NCI-H2107 (cell line): Measurements from ENCODE around the gene PATZ1.

ENCODE experiments used
- DNase-seq: peaks from one replicate; lab custom pipeline; 2025; lab: John Stamatoyannopoulos, UW

Gene PATZ1

DNA sequence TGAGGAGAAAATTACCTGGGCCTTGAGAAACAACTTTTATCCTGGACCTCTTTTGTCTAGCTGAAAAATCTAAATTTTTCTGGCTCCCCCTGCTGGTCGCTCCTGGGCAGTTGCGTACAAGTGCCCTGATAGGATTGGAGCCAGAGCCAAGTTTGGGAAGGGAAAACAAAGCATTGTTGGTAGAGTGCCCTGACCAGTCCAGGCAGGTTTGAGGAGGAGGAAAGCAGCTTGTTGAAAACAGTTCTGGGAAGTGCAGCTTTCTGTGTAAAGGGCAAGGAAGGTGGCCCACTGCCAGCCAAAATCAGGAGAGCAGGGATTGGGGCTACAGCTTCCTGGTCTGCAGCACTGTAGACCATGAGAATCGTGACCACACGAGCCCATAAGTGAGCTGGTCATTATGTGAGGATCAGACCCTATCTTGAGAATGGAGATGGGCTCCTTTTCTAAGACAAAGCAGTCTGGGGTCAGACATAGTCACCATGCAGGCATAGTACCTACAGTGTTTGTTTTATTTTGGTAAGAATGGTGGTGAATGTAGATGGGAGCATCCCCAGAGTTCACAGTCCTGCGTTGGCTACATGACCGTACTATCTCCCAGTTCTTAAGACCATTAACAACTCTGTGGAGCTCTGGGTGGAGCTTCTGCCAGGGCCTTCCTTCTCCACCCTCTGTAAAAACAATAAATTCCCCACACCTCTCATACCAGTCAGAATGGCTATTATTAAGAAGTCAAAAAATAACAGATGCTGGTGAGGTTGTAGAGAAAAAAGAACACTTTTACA lies 32.6 kb downstream of the PATZ1 start:
- peak; percentile 43 for DNase-seq

DNA sequence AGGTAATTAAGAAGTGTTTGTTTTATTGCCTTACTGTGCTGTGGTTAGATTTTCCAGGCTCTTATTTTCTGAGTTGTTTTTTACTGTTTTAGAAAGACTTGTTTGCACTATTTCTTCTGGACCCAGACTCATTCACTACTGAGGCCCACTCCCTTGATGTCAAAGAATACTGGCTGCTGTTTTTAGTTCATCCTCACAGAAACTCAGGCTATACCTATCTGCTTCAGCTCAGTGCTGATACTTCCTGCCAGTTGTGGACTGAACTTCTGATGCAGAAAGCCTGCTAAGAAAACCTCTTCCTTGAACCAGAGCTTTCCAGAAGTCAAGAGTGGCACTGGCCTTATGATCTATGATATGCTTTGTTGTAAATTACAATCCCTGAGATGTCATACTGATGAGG lies 38.0 kb downstream of the PATZ1 start:
- no peak for DNase-seq

- DNase-seq, result no peak
These were observed 41.0 kb downstream of the PATZ1 start for GRCh38 chr22:31305194-31305593.

GRCh38 chr22:31302537-31302936 lies 43.6 kb downstream of the PATZ1 start:
- no peak for DNase-seq

DNA sequence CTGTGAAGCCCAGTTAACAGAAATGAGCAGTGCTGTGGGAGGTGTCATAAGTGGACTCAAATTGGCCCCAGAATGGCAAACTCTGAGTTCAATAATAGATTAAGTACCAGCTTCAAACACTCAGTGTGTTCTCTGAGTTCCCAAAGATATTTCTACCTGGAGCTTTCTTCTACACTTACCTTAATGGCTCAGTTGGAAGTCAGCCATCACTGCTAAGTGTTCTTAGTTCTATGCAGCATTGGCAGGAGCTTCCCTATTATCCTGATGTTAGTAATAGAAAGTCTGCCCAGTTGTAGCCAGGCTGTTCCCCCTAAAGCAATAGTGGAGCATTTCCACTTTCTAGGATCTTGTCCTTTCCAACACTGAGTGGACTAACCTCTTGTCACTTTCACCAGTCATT lies 44.1 kb downstream of the PATZ1 start:
- peak; percentile 19 for DNase-seq

DNA sequence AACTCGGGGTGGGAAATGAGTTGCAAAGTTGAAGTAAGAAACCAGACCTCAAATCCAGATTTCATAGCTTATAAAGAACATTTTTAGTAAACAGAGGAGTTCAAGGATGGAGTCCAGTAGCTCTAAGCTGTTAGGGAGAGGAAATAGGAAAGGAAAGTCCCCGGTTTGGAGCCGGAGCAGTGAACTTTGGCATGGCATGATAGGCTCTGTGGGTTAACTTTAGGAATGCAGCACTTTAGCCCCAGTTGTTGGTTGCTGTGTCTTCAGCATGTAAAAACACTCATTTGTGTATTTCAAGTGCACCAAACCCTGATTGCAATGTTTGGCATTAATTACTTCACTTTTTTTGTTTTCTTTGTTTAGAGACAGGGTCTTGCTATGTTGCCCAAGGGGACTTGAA lies 45.2 kb downstream of the PATZ1 start:
- DNase-seq, result no peak

- DNase-seq, result no peak
These were observed 50.1 kb downstream of the PATZ1 start for GRCh38 chr22:31295831-31296657.

GRCh38 chr22:31295360-31295759 lies 50.8 kb downstream of the PATZ1 start:
- no peak for DNase-seq

DNA sequence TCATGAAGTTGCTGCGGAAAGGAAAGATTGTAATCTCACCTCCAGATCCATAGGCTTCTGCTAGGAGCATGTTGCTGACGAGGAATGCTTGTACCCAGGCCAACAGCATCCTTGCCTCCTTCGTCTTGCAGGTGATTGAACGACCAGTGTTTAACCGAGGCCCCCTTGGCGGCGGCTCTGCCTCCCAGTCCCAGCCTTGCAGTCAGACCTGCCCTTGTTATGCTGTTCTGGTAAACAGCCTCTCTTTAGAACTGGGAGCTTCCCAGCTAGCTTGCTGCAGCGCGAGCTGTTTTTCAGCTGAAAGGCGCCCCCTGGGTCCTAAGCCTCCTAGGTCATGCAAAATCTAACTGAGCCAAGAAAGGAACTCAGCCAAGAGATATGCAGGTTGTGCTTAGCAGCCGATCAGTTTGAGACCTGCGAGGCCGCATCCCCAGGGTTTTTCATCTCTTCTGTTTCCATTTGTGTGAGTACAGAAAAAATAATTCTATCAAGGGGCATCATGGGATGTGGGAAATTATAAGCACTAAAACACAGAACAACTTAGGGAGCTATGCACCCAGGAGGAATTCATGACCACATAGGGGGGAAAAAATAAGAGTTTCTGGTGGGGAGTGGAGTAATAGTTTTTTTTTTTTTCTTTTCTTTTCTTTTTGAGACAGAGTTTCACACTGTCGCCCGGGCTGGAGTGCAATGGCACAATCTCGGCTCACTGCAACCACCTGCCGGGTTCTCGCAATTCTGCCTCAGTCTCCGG lies 53.7 kb downstream of the PATZ1 start, which contains the start of gene PIK3IP1:
TSS of gene PIK3IP1 (minus strand) at position 253 of the 754 bp plus-strand sequence. CDS start at position 109, 144 bp downstream.
- peak; percentile 55 for DNase-seq

GRCh38 chr22:31291481-31292235 lies 54.5 kb downstream of the PATZ1 start:
- DNase-seq, result no peak

DNA sequence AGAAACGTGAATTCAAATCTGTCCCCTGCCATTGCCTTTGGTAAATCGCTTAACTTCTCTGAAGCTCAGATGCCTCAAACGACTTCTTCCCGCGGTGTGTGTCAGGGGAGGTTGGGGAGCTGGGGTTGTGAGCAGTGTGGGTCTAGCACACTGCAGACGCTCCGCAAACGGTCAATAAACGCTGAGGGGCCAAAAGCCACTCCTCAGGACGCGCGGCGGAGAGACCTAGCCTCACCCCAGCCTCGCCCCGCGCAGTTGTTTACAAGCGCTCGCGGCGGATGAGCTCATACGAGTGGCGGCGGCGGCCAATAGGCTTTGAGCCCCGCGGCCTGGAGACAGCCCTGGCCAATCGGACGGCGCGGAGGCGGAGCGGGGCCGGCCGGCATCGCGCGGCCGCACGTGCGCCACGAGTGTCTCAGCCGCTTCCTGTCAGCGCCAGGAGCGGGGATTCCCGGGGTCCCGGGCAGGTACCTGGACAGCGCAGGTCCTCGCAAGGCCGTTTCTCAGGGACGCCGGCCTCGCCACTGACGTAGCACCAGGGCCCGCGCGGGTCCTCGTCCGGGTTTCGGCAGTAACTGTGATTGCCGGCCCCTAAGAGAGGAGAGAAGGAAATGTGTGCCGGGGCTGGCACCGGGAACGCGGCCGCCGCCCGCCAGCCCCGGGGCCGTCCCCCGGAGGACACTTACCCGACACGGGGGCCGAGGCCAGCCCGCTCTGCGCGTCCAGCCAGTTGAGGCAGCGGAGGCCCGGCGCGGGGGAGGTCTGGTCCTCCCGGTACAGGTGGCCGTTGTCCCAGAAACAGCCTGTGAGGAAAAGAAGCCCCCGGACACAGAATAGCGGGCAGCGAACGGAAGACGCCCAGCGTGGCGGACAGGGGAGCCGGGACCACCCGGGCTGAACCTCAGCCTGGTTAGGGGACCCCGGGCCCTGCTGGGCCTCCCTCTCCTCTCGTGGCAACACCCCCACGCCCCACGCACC lies 55.4 kb downstream of the PATZ1 start:
- DNase-seq, result peak; percentile 80

DNA sequence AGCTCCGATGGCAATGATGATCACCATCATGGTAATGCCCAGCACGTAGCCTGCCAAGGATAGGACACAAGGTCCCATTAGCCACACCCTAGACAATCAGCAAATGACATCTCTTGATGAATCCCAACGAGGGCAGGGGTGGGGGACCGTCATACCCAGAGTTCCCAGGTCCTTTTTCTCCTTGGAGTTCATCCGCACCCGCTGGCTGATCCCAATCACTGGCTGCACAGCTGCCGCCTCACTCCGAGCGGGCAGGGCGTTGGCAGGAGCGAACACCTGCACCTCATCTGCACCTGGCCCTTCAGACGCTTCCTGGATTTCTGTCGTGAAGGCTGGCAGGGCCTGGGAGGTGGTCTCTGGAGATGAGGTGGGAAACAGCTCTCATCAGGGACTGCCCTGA lies 56.8 kb downstream of the PATZ1 start:
- DNase-seq, result no peak

- DNase-seq, result no peak
These were observed 57.5 kb downstream of the PATZ1 start for GRCh38 chr22:31288496-31289240.

- no peak for DNase-seq
These were observed 58.2 kb downstream of the PATZ1 start for GRCh38 chr22:31287818-31288495.

DNA sequence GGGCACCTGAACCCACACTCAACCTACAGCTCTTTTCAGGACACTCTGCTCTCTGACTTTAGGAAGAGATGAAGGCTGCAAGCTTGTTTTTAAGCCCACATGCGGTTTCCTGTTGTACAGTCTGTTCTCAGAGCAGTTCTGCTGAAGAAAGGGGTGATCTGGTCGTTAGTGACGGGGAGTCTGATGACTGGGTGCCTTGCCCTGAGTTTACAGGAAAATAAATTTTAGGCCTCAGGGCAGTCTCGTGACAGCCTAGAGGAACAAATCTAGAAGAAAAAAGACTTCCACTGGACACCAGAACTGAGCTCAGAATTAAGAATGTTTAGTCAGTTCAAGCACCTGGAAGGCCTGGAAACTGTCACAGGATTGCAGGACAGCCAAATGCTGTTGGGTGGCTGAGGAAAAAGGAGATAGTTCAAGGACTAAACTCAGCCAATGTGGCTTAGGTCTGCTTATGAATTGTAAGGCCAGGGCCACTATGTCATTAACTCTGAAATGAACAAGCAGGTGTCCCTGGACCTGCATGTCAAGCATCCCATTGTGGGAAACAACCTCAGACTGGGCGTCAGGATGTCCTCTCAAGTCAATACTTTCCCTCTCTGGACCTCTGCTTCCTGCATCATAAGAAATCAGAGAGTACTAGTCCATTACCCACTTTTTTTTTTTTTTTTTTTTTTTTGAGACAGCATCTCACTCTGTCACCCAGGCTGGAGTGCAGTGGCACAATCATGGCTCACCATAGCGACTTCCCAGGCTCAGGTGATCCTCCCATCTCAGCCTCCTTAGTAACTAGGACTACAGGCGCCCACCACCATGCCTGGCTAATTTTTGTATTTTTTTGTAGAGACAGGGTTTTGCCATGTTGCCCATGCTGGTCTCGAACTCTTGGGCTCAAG lies 59.5 kb downstream of the PATZ1 start:
- no peak for DNase-seq

DNA sequence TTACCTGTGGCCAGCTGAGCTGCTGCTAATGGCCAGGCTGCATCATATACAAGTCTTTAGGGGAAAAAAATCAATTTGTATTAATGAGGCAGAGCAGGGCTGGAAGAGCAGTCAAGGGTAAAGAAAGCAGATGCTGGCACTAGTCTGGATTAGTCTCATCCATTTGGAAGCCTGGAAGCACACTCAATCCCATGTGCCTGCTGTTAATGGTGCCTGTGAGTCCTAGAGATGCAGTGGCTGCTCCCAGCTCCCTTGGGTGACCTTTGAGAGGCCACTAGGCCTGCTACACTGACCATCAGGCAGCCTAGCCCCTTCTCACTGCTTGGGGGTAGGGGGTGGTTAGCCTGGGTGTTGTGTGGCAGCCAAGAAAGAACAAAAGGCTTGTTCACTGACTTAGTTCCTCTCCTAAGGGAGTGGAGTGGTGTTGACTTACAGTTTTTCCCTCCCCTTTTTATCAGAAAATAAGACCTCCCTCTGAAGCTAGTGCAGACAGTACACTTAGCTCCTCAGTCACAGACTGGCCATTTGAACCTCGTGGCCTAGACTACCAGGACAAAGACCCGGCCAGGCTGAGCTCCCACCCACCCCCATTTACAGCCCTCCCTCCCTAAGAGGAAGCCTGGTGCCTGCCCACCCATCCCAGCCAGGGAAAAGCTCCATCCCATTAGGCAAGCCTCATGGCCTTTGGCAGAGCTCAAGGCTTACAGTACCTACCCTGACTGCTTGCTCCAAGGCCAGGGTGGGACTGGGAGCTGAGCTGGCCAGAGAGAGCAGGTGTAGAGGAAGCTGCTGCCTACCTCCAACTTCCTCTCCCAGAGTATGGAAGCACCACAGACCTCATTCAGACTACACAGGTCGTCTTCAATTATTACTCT lies 61.6 kb downstream of the PATZ1 start:
- no peak for DNase-seq
